ENCODE results near the gene PPP1R13B.
"Not testable (repeated sequence)": the region's sequence is repeated elsewhere in the genome, so short reads cannot be mapped to it uniquely, and the experiment has no call there.

PPP1R13B gene, protein sequence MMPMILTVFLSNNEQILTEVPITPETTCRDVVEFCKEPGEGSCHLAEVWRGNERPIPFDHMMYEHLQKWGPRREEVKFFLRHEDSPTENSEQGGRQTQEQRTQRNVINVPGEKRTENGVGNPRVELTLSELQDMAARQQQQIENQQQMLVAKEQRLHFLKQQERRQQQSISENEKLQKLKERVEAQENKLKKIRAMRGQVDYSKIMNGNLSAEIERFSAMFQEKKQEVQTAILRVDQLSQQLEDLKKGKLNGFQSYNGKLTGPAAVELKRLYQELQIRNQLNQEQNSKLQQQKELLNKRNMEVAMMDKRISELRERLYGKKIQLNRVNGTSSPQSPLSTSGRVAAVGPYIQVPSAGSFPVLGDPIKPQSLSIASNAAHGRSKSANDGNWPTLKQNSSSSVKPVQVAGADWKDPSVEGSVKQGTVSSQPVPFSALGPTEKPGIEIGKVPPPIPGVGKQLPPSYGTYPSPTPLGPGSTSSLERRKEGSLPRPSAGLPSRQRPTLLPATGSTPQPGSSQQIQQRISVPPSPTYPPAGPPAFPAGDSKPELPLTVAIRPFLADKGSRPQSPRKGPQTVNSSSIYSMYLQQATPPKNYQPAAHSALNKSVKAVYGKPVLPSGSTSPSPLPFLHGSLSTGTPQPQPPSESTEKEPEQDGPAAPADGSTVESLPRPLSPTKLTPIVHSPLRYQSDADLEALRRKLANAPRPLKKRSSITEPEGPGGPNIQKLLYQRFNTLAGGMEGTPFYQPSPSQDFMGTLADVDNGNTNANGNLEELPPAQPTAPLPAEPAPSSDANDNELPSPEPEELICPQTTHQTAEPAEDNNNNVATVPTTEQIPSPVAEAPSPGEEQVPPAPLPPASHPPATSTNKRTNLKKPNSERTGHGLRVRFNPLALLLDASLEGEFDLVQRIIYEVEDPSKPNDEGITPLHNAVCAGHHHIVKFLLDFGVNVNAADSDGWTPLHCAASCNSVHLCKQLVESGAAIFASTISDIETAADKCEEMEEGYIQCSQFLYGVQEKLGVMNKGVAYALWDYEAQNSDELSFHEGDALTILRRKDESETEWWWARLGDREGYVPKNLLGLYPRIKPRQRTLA

DNA sequence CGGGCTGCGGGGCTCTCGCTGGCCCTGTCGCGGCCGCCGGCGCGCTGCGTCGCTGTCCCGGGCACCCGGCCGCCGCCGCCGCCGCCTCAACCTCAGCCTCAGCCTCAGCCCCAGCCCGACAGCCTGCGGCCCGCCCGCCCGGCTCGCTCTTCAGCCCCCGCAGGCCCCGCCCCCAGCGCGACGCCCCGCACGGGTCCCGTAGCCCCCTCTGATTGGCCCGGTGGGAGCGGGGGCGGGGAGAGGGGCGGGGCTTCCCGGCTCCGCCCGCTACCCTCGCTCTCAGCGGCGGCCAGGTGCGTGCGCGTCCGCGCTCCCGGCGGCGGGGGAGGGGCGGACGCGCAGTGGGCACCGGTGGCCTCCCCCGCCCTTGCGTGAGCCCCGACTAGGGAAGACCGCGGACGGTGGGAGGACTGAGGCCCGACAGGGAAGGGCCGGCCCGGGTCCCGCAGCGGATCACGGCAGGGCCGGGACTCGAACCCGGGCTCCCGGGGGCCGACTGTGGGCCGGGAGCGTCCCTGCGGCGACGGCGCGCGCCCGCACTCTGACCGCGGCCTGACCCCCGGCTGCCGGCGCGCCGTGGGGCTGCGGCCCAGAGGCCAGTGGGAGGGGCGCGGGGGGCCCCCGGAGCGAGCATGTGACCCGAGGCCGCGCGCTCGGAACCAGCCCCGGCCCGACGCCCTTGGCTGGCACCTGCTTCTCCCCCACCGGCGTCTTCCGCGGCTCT lies at the start of gene PPP1R13B:
PPP1R13B (minus strand) TSS at position 125 of the 724 bp plus-strand sequence. CDS start 268 bp downstream, outside the sequence.
- DNase-seq (ENCODE audit: low read depth): peak; percentile 65

DNA sequence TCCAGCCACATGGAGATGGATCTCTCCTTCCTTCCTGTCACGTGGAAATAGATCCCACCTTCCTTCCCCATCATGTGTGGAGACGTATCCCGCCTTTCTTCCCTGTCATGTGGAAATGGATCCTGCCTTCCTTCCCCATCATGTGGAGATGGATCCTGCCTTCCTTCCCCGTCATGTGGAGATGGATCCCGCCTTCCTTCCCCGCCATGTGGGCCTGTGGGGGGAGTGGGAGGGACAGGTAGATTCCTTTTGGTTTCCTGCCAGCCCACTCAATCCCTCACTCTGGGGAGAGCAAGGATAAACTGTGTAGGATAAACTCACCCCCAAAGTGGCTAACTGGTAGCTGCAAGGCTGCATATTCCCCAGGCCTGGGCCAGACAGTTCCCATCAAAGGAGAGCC lies 49.2 kb upstream of the PPP1R13B start:
- DNase-seq (ENCODE audit: low read depth): no peak

DNA sequence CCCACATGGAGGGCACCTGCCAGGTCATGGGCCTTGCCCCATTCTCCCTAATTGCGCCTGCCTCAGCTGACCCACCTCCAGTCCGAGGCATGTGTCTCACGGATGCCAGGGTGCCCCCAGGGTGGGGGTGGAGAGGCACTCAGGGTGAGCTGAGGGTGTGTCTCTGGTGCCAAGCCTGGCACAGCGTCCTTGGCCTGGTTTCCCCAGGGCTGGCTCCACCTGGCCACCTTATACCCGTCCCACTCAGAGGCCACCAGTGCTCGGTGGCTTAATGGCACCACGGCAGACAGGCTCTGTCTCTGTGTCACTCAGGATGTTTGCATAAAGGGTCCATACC lies 47.3 kb upstream of the PPP1R13B start:
- no peak for DNase-seq (ENCODE audit: low read depth)

DNA sequence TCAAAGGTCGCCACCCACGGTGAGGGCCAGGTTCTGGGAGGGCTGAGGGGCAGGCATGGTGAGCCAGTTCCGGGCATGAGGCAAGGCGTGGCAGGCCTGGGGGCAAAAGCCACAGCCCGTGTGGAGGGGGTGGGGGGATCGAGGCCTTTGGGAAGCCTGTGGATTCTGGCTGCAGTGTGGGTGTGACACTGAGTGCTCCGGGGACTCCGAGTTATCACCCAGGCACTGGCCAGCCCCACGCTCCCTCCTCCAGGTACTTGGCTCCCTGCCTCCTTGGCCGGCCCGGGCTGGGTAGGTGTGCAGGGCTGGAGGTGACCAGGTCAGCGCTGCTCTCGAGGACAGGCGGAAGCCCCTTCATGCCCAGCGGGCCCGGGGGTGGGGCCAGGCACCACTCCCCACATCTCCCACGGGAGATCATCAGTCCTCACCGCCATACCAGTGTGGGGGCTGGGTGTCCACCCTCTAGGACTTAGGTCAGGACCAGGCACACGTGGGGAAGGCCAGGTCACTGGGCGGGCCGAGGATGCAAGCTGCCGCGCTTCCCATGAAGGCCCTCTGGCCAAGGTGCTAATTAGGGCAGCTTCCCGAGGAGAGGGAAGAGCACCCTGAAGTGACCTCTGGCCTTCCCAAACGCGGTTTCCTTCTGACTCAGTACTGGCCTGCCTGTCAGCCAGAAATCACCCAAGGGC lies 46.8 kb upstream of the PPP1R13B start:
- no peak for DNase-seq (ENCODE audit: low read depth)

DNA sequence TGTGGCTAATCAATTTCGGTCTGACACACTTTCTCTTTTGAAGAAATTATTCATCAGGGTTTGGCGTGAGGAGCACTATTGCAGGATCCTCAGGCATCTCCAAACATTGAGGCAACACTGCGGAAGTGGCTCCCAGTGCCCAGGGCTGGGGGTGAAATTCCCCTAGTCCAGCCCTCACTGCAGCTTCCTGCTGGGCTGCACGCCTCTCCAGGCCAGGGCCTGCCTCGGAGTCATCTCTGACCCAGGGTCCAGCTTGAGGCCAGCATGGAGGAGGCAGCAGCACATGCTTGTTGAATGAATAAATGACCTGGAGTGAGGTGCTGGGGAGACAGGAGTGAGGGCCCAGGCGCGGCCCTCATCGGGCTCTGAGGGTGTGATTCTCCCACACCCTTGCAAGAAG lies 44.9 kb upstream of the PPP1R13B start:
- DNase-seq (ENCODE audit: low read depth): no peak

DNA sequence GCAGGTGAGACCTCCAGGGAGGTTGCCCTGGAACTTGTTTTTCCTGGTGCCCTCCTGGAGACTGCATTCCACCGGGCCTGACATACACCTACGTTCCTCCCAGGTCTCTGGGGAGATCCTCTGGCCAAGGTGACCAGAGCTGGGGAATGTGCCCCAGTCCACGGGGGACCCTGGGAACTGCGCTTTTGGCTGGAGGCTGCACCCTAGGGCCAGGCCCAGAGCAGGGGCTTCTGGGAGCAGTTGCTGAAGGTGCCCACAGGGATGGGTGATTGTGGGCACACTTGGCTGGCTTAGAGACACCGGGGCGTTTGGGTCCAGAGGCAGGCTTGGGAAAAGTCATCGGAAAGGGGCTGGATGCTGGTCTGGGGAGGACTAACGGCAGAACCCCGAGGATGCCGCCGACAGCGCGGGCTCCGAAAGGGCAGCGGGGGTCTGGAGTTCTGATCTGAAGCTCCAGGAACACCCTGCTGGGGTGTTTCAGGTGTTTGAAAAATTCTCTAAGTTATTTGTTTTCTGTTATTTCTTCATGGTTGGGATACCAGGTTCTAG lies 44.4 kb upstream of the PPP1R13B start:
- DNase-seq (ENCODE audit: low read depth): no peak

DNA sequence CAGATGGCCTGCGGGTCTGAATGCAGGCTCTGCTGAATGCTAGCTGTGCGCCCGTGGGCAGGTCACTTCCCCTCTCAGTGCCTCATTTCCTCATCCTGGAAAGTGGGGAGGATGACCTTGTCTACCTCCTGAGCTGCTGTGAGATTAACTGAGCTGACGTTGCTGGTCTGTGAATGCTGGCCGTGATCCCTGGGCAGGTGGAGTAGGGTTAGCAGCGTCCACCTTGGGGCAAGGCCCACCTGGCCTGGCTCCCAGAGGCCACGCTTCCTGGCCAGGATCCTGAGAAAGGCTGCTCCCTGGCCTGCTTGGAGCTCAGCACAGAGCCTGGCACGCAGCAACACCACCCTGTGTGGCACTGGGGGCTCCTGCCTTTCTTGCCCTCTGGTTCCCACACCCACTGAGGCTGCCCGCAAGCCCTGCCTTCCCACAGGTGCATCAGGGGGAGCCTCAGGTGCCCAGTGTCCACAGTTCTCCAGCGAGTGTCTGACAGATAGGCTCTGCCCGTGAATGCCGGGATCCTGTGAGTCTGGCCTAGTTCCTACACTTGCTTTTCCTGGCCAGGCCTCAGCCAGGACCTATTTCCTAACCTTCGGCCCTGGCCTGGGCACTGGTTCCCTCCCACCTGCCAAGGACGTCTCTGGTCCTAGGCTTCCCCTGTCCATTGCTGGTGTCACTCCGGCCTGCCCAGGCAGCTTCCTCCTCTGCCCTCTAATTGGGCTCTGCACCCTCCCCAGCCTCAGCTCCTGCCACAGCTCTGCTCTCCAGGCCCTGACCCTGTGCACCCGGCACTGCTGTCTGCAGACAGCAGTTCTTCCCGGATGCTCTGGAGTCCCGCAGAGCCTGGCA lies 43.7 kb upstream of the PPP1R13B start:
- no peak for DNase-seq (ENCODE audit: low read depth)

DNA sequence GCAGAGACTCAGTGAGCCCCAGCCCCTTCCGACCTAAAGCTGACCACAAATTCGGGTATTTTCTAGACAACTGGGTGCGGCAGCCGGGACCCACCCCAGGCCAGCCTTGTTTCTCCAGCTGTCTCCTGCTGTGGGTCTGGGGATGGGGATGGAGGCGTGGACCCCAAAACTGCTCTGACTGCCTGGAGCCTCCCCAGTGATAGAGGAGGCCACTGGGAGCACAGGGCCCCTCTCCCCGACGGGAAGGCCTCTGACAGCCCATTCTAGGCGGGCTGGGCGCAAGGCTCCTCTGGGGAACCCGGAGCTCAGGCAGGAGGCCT lies 42.6 kb upstream of the PPP1R13B start:
- DNase-seq (ENCODE audit: low read depth): no peak

DNA sequence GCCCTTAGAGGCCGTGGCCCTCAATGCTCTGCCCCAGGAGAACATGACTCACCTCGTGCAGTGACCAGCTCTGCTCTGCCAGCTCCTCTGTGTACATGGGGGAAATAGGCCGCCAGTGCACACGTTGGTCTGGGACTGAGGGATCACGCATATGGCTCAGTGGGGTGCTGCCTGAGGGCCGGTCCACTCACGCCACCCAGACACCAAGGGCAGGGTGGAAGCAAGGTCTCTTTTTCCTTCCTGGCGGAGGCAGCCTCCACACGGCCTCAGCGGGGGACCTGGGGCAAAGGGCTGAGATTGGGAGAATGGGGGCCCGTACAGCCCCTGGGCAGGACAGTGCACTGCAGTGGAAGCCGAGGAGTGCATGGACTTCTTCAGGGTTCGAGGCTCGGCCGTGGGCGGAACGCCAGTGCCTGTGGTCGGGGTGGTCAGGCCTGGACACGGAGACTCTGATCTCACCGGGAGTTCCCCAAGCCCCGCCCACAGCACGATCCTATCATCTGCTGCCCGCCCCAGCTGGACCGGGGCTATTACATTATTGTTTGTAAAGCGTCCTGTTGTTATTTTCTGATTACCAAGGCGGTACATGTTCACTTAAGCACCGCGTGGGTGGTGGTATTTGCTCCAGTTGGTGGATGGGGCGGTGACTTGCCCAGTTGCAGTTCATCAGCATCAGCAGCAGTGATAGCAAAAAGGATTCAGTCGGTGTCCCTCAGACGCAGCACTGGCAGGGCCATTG lies 42.1 kb upstream of the PPP1R13B start:
- no peak for DNase-seq (ENCODE audit: low read depth)

DNA sequence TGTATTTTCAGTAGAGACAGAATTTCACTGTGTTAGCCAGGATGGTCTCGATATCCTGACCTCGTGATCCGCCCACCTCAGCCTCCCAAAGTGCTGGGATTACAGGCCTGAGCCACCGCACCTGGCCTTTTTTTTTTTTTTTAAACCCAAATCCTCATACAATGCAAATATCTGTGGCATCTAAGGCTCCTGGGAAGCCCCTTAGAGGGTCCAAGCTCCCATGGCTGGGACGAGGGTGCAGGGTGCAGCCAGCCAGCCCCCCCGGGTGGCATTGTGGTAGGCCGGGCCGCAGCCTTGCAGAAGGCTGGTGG lies 41.6 kb upstream of the PPP1R13B start:
- DNase-seq (ENCODE audit: low read depth): not testable (repeated sequence)

DNA sequence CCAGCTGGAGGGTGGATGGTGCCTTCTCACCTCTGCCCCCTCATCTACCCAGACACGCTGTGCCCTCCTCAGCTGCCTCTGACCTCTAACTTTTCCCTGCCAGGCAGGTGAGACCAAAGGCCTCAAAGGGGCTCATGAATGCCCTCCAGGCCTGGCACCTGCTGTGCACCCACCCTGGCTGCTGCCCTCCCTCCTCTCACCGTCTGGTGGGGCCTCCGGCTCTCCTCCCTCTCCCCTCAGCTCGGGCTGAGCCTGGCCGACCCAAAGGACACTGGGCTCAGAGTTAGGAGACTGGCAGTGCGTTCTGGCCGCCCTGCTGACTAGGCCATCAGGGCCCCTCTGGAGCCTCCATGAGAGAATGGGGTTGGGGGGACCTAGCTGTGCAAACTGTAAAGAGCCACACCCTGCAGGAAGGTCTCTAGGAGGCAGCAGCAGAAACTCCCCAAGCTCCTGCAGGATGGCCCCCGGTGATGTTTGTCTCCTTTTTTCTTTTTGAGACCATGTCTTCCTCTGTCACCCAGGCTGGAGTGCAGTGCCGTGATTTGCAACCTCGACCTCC lies 40.3 kb upstream of the PPP1R13B start:
- DNase-seq (ENCODE audit: low read depth): no peak

DNA sequence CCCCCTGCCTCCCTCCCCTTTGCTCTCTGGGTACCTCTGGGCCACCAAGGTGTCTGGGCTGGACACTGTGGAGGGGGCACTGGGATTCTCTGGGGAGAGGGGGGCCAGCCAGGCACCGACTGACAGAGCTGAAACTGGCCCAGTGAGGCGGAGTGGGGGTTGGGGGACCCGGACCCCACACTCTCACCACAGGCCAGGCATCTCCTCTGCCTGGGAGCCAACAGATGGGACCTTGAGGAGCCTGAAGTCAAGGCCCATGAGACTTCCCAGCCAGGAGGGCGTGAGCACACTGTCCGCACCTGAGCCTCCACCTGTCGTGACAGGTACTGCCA lies 39.8 kb upstream of the PPP1R13B start:
- no peak for DNase-seq (ENCODE audit: low read depth)

DNA sequence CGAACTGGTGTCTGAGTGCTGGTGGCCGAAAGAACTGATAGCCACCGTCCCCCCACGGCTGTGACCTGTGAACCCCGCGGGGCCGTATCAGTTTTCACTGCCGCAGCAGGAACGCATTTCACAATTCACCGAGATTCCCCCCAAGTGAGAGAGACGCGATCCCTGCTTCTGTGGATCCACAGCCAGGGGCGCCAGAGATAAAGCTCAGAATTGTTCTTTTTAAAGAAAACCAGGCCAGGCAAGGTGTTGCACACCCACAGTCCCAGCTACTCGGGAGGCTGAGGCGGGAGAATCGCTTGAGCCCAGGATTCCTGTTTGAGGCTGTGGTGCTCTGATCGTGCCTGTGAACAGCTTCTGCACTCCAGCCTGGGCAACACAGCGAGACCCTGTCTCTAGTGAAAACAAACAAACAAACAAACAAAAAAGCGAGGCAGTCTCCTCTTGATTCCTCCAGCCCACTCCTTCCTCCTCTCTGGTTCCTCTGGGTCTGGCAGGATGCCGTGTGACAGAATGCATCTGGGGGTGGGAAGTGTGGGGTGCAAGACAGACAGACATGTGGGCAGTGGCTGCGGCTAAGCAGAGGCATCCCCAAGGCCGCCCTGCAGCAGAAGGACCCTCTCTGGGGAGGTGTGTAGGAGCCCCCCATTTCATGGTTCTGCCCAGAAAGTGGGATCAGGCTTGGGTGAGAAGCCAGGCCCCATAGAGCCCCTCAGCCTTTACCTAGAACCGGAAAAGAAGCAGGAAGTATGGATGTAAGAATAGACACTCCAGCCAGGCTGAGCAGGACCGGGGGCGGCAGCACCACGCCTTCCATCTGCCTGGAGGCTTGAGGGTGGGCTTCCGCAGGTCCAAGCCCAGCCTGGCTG lies 39.2 kb upstream of the PPP1R13B start:
- DNase-seq (ENCODE audit: low read depth): no peak

DNA sequence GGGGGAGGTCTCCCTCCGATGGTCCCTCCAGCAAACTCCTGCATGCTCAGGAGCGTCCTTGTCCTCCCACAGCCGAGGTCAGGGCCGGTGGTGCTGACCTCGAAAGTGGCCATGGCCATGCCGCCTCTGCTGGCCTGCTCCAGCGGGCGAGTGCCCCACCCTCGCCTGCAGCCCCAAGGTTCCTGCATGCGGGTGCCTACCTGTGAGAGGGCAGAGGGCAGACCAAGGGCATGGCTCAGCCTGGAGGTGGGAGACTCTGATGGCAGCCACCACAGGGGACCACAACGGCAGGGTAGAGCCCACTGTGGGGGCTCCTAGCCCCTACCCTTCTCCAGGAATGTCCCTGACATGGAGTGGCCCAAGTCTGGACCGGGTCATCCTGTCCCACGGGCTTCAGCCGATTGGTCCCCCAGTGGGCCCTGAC lies 38.1 kb upstream of the PPP1R13B start:
- no peak for DNase-seq (ENCODE audit: low read depth)

DNA sequence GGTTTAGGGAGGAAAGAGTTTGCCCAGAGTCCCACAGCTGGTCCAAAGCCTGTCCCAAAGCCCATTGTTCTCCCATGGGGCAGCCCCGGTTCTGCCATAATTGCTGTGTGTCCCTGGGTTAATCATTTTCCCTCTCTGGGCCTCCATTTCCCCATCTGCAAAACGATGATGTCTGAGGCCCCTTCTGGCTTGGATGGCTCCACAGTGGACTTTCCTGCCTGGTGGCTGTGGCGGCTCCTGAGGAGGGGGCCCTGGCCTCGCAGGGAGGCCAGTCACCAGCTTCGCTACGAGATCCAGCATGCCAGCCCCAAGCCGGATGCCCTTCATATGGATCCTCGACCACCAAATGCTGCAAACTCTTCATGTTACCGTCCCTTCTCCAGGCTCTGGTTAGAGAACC lies 37.5 kb upstream of the PPP1R13B start:
- no peak for DNase-seq (ENCODE audit: low read depth)

DNA sequence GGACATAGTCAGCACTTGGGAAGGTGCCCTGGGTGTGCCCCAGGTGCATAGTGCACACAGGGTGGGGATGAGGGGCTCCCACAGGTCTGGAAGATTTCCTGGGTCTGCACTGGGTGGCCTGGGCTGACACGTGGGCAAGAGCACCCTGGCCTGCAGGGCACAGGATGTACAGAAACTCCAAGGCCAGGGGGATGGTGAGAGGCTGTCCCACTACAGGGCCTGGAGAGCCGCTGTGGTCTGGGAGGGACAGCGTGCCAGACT lies 35.8 kb upstream of the PPP1R13B start:
- DNase-seq (ENCODE audit: low read depth): no peak

DNA sequence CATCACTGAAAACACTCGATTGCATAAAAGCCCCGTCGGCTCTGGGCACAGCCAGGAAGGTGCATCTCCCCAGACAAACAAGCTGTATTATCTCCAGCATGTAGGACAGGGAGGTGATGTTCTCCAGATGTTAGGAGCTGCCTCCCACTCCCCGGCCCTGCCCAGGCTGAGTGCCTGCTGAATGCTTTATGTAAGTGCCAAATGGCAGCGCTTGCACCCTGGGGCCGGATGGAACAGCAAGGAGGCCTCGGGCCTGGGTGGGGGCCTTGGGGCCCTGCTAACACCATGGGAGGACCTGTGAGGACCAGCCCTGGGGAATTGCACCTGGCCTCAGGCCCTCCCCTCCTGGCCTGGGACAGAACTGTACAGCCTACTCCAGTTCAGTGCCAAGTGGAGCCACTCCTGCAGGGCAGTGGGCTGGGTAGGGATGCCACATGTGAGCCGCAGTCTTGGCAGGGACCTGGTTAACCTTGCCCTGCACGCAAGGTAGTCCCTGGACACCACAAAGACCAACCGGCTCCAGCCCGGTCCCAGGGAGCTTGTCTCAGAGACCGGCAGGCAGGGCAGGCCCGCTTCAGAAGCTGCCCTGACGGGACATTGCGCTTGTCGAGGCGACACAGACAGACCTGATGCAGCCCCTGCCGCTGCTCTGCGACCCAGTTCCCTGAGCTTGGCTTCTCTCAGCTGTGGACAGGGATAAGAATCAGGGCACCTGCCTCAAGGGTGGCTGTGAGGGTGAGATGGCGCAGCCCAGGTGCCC lies 35.3 kb upstream of the PPP1R13B start:
- no peak for DNase-seq (ENCODE audit: low read depth)

Measured in GM04504 (cell line).